HG03025 (cell line): ENCODE results near the gene NHLRC4.
"Not testable (repeated sequence)": the region's sequence is repeated elsewhere in the genome, so short reads cannot be mapped to it uniquely, and the experiment has no call there.

Experiments used
- ATAC-seq: cut with Tn5 transposase; IDR thresholded peaks from one replicate; pipeline ENCODE4 v1.9.1; 2021; ENCODE audit warnings: mild to moderate bottlenecking, moderate library complexity; ENCODE audit not compliant: unreplicated experiment, low FRiP score

Gene NHLRC4

GRCh38 chr16:595094-595528, 28.3 kb downstream of the NHLRC4 start:
- ATAC-seq, result no peak

GRCh38 chr16:595942-596735, 29.3 kb downstream of the NHLRC4 start:
- ATAC-seq, result no peak

GRCh38 chr16:596736-597060, 29.9 kb downstream of the NHLRC4 start:
- ATAC-seq, result no peak

GRCh38 chr16:597655-598054, 30.9 kb downstream of the NHLRC4 start:
- not testable (repeated sequence) for ATAC-seq

- no peak for ATAC-seq
Observed at GRCh38 chr16:598823-599739, 32.3 kb downstream of the NHLRC4 start.

- no peak for ATAC-seq
Observed at GRCh38 chr16:600781-601180, 34.0 kb downstream of the NHLRC4 start.

GRCh38 chr16:603933-604332, 37.1 kb downstream of the NHLRC4 start:
- no peak for ATAC-seq

GRCh38 chr16:606656-607307, 40.0 kb downstream of the NHLRC4 start:
- no peak for ATAC-seq

GRCh38 chr16:608019-608418, 41.2 kb downstream of the NHLRC4 start:
- no peak for ATAC-seq

GRCh38 chr16:609316-609715, 42.5 kb downstream of the NHLRC4 start:
- no peak for ATAC-seq

- no peak for ATAC-seq
Observed at GRCh38 chr16:609984-610383, 43.2 kb downstream of the NHLRC4 start.

GRCh38 chr16:610513-611381, 43.9 kb downstream of the NHLRC4 start:
- no peak for ATAC-seq

- no peak for ATAC-seq
Observed at GRCh38 chr16:615122-615521, 48.3 kb downstream of the NHLRC4 start.

GRCh38 chr16:616733-617586, 50.2 kb downstream of the NHLRC4 start:
- ATAC-seq, result no peak

GRCh38 chr16:617855-618254, 51.0 kb downstream of the NHLRC4 start:
- ATAC-seq, result no peak
